Stimulated activated CD8-positive, alpha-beta memory T cell treated with anti-CD3 and anti-CD28 coated beads, Interleukin-7, amount 100 ng/mL, for 24 hours (primary cell): Measurements from ENCODE around the gene GNG7.
"Not testable (repeated sequence)": the region's sequence is repeated elsewhere in the genome, so short reads cannot be mapped to it uniquely, and the experiment has no call there.

Source experiments
- DNase-seq: peaks from one replicate; pipeline ENCODE4 v3.0.0-alpha.2; 2020; ENCODE audit warnings: low read depth

Gene GNG7

GRCh38 chr19:2713170-2713569 lies 10.7 kb upstream of the GNG7 start:
- not testable (repeated sequence) for DNase-seq

GRCh38 chr19:2711875-2712205 lies 9.3 kb upstream of the GNG7 start:
- DNase-seq: no peak

- DNase-seq: no peak
Observed at GRCh38 chr19:2711172-2711874, 8.8 kb upstream of the GNG7 start.

- no peak for DNase-seq
Observed at GRCh38 chr19:2706251-2706650, 3.8 kb upstream of the GNG7 start.

- no peak for DNase-seq
Observed at GRCh38 chr19:2703691-2704216, 1.3 kb upstream of the GNG7 start.

- DNase-seq: no peak
Observed at GRCh38 chr19:2703077-2703437, 563 bp upstream of the GNG7 start.

- DNase-seq: no peak
Observed at GRCh38 chr19:2701361-2702169, 929 bp downstream of the GNG7 start.

GRCh38 chr19:2700660-2701360 lies 1.7 kb downstream of the GNG7 start:
- DNase-seq: no peak

- no peak for DNase-seq
Observed at GRCh38 chr19:2699413-2700140, 2.9 kb downstream of the GNG7 start.

- DNase-seq: no peak
Observed at GRCh38 chr19:2694196-2694595, 8.3 kb downstream of the GNG7 start.

- no peak for DNase-seq
Observed at GRCh38 chr19:2693492-2694160, 8.9 kb downstream of the GNG7 start.

- DNase-seq: no peak
Observed at GRCh38 chr19:2691951-2692350, 10.5 kb downstream of the GNG7 start.

- no peak for DNase-seq
Observed at GRCh38 chr19:2690856-2691255, 11.6 kb downstream of the GNG7 start.

- DNase-seq: no peak
Observed at GRCh38 chr19:2686360-2686759, 16.1 kb downstream of the GNG7 start.

- no peak for DNase-seq
Observed at GRCh38 chr19:2685204-2685704, 17.2 kb downstream of the GNG7 start.

GRCh38 chr19:2683430-2684003 lies 19.0 kb downstream of the GNG7 start:
- no peak for DNase-seq

- no peak for DNase-seq
Observed at GRCh38 chr19:2680808-2681207, 21.7 kb downstream of the GNG7 start.

- no peak for DNase-seq
Observed at GRCh38 chr19:2679439-2679838, 23.1 kb downstream of the GNG7 start.

- not testable (repeated sequence) for DNase-seq
Observed at GRCh38 chr19:2678948-2679347, 23.5 kb downstream of the GNG7 start.

- no peak for DNase-seq
Observed at GRCh38 chr19:2678044-2678671, 24.3 kb downstream of the GNG7 start.

GRCh38 chr19:2676823-2677222 lies 25.7 kb downstream of the GNG7 start:
- no peak for DNase-seq
